OCI-LY7 (cell line): Measurements from ENCODE around the gene CAPZA2. TPM values are rescaled to one million over a fixed set of nuclear protein-coding genes. Genes with fewer than 3 reads are reported as not detected.

Source experiments
- BruUV-seq: library from RNA; stranded (reverse); fragments of 400-500 nt; replicated peaks from 2 replicates; lab custom pipeline; 2021; lab: Mats Ljungman, UMichigan
- CTCF ChIA-PET: fragments of 300-600 bp; sonication (Branson Sonifier 250); formaldehyde crosslinking; loops from one replicate; lab custom pipeline; 2022; ENCODE audit warnings: antibody characterized with exemption; ENCODE audit not compliant: unreplicated experiment; lab: Charles Lee
- POLR2A ChIA-PET: fragments of 300-600 bp; sonication (Branson Sonifier 250); formaldehyde crosslinking; loops from one replicate; lab custom pipeline; 2022; ENCODE audit warnings: antibody characterized with exemption; lab: Charles Lee
- DNase-seq: peaks from one replicate; pipeline ENCODE4 v3.0.0-alpha.2; 2015; ENCODE audit warnings: low spot score
- H2AFZ ChIP-seq: fragments of 200-600 bp; sonication (generic), shearing (Covaris generic); 2 replicates; pipeline ENCODE4 v1.6.1; 2014; ENCODE audit warnings: mild to moderate bottlenecking, antibody characterized with exemption, low read length, moderate library complexity
- H3K27ac ChIP-seq: fragments of 200-600 bp; sonication (generic); 2 replicates; pipeline ENCODE4 v1.5.1; 2014; ENCODE audit warnings: mixed run types, low read depth, mild to moderate bottlenecking, moderate library complexity, low read length, inconsistent platforms; ENCODE audit not compliant: poor library complexity, severe bottlenecking
- H3K36me3 ChIP-seq: fragments of 200-600 bp; sonication (generic); 2 replicates; pipeline ENCODE4 v1.6.1; 2014; ENCODE audit warnings: mild to moderate bottlenecking, antibody characterized with exemption, low read length, moderate library complexity, mixed read lengths; ENCODE audit not compliant: insufficient read depth
- H3K4me1 ChIP-seq: fragments of 200-600 bp; sonication (generic); 2 replicates; pipeline ENCODE4 v1.5.1; 2014; ENCODE audit warnings: mild to moderate bottlenecking, low read length; ENCODE audit not compliant: insufficient read depth, poor library complexity, severe bottlenecking
- H3K4me2 ChIP-seq: fragments of 200-600 bp; sonication (generic); 2 replicates; pipeline ENCODE4 v1.6.1; 2014; ENCODE audit warnings: mild to moderate bottlenecking, low read length
- H3K4me3 ChIP-seq: fragments of 200-600 bp; sonication (generic); 2 replicates; pipeline ENCODE4 v1.5.1; 2014; ENCODE audit warnings: mild to moderate bottlenecking, low read depth, low read length; ENCODE audit not compliant: poor library complexity, severe bottlenecking
- H3K79me2 ChIP-seq: fragments of 200-600 bp; sonication (generic); 2 replicates; pipeline ENCODE4 v1.6.1; 2016; ENCODE audit warnings: low read depth, mild to moderate bottlenecking, low read length, moderate library complexity, mixed read lengths; ENCODE audit not compliant: insufficient read depth
- H3K9me2 ChIP-seq: fragments of 200-600 bp; sonication (generic); 2 replicates; pipeline ENCODE4 v1.6.1; 2016; ENCODE audit warnings: mild to moderate bottlenecking, low read length, mixed read lengths; ENCODE audit not compliant: insufficient read depth
- H3K9me3 ChIP-seq: fragments of 200-600 bp; sonication (generic); 2 replicates; pipeline ENCODE4 v1.6.1; 2014; ENCODE audit warnings: mild to moderate bottlenecking, mixed run types, low read length, mixed read lengths
- H4K20me1 ChIP-seq: fragments of 200-600 bp; sonication (generic); 2 replicates; pipeline ENCODE4 v1.6.1; 2014; ENCODE audit warnings: mild to moderate bottlenecking, antibody characterized with exemption, low read length, moderate library complexity, mixed read lengths; ENCODE audit not compliant: insufficient read depth
- EZH2phosphoT487 ChIP-seq: fragments of 200-600 bp; sonication (generic); IDR thresholded peaks from 2 replicates; pipeline ENCODE4 v1.6.1; 2018; ENCODE audit warnings: low read depth, borderline replicate concordance, mild to moderate bottlenecking, mixed run types, antibody characterized with exemption, low read length, moderate library complexity, mixed read lengths
- intact Hi-C: fragments of 100-400 bp; cut with micrococcal nuclease; formaldehyde crosslinking; loops from one replicate; pipeline ENCODE4 v1.10.0; 2022; ENCODE audit not compliant: unreplicated experiment
- total RNA-seq, 2 experiments: library from RNA; depleted of rRNA in 1 of 2; stranded (reverse); fragments of >200 nt in 1 of 2; shearing (Covaris generic) in 1 of 2; gene quantifications; 2 replicates each; pipeline ENCODE4 v1.2.3, GENCODE V29; 2014 to 2022
- TF ChIP-seq, protein P1 (sequence below): fragments of 200-600 bp; sonication (generic); conservative IDR thresholded peaks from 2 replicates; pipeline ENCODE4 v1.5.1; 2014; ENCODE audit warnings: mild to moderate bottlenecking, antibody characterized with exemption, low read length, moderate library complexity, mixed read lengths

Gene CAPZA2
- total RNA-seq, 2 experiments from 2014 or later, result 53.3 to 103 TPM

DNA sequence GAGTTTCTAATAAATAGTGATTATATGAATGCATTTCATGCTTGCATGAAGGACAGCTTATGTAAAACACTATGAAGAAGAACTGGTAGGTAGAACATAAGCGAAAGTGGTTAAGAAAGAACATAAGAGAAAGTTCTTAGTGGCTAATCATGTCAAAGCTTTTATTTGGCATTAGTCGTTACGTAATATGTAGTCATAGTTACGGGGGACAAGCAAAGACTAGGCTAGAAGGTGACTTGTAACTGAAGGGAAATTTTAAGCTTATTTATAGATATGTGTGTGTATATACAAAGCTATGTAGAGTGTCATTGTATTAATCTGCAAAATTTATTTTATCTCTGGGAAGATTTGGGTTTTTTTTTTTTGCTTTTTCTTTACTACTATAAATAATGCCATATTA lies 36.9 kb downstream of the CAPZA2 start:
- no peak overlapping the region for H3K4me3 ChIP-seq
- ChIA-PET POLR2A (interaction anchor here (0.6 to 2.3 kb wide), 6 partner anchors 10 to 507 kb away, joined by 3 to 7 read pairs (median 3); no protein-coding TSS in a partner anchor), CTCF (no interaction called here)
- no peaks in the 10 kb centered on the region for H4K20me1 ChIP-seq
- H3K9me3 ChIP-seq, result no peaks in the 10 kb centered on the region
- H3K4me2 ChIP-seq, result no peak overlapping the region
- intact Hi-C loops, result no loop called here
- no peak for TF ChIP-seq EZH2phosphoT487
- TF ChIP-seq, protein P1, sequence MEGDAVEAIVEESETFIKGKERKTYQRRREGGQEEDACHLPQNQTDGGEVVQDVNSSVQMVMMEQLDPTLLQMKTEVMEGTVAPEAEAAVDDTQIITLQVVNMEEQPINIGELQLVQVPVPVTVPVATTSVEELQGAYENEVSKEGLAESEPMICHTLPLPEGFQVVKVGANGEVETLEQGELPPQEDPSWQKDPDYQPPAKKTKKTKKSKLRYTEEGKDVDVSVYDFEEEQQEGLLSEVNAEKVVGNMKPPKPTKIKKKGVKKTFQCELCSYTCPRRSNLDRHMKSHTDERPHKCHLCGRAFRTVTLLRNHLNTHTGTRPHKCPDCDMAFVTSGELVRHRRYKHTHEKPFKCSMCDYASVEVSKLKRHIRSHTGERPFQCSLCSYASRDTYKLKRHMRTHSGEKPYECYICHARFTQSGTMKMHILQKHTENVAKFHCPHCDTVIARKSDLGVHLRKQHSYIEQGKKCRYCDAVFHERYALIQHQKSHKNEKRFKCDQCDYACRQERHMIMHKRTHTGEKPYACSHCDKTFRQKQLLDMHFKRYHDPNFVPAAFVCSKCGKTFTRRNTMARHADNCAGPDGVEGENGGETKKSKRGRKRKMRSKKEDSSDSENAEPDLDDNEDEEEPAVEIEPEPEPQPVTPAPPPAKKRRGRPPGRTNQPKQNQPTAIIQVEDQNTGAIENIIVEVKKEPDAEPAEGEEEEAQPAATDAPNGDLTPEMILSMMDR, result no peak
- H3K9me2 ChIP-seq, result no peaks in the 10 kb centered on the region
- BruUV-seq, result no TSS peak
- H2AFZ ChIP-seq, result no peak overlapping the region
- H3K79me2 ChIP-seq, result no peaks in the 10 kb centered on the region
- no peak for DNase-seq
- no peaks in the 10 kb centered on the region for H3K4me1 ChIP-seq
- H3K27ac ChIP-seq, result no peak overlapping the region
- H3K36me3 ChIP-seq, result peaks cover 72% of the 10 kb centered on the region

DNA sequence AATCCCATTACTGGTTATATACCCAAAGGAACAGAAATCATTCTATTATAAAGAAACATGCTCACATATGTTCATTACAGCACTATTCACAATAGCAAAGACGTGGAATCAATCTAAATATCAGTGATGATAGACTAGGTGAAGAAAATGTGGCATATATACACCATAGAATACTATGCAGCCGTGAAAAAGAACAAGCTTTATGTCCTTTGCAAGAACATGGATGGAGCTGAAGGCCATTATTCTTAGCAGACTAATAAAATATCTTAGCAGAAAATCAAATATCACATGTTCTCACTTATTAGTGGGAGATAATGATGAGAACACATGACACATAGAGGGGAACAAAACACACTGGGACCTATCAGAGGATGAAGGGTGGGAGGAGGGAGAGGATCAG lies 38.8 kb downstream of the CAPZA2 start:
- no peak overlapping the region for H3K4me3 ChIP-seq
- no peaks in the 10 kb centered on the region for H3K9me2 ChIP-seq
- no TSS peak for BruUV-seq
- H2AFZ ChIP-seq, result no peak overlapping the region
- no peak for DNase-seq
- CTCF ChIA-PET, result no interaction called here
- no peak overlapping the region for H3K27ac ChIP-seq
- H3K4me1 ChIP-seq, result no peaks in the 10 kb centered on the region
- H4K20me1 ChIP-seq, result no peaks in the 10 kb centered on the region
- intact Hi-C loops, result no loop called here
- no peak overlapping the region for H3K4me2 ChIP-seq
- H3K9me3 ChIP-seq, result no peaks in the 10 kb centered on the region
- TF ChIP-seq, protein P1, result no peak
- no peak for TF ChIP-seq EZH2phosphoT487
- H3K79me2 ChIP-seq, result no peaks in the 10 kb centered on the region
- H3K36me3 ChIP-seq, result peaks cover 72% of the 10 kb centered on the region
- POLR2A ChIA-PET, result interaction anchor here (1.8 kb wide), 1 partner anchor 12 kb away, joined by 7 read pairs; no protein-coding TSS in a partner anchor

DNA sequence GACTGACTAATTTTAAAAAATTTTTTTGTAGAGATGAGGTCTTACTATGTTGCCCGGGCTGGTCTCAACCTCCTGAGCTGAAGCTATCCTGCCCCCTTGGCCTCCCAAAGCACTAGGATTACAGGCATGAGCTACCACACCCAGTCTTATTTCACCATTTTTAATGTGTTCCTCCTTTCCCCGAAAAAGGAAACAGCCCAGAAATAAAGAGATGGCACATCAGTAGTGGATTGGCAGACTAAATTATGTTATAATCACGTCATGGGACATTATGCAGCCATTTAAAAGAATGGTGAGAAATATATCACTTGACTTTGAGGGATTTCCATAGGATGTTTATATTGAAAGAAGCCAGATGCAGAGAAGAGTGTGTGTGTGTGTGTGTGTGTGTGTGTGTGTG lies 40.5 kb downstream of the CAPZA2 start:
- Histone ChIP-seq H3K36me3 (peaks cover 78% of the 10 kb centered on the region), H3K4me2 (no peak overlapping the region), H3K9me2 (no peaks in the 10 kb centered on the region), H3K4me3 (no peak overlapping the region), H2AFZ (no peak overlapping the region), H3K4me1 (no peaks in the 10 kb centered on the region), H3K79me2 (no peaks in the 10 kb centered on the region), H4K20me1 (no peaks in the 10 kb centered on the region), H3K27ac (no peak overlapping the region), H3K9me3 (no peaks in the 10 kb centered on the region)
- no TSS peak for BruUV-seq
- no peak for TF ChIP-seq EZH2phosphoT487
- TF ChIP-seq, protein P1, result no peak
- DNase-seq, result no peak
- CTCF ChIA-PET, result no interaction called here
- POLR2A ChIA-PET, result no interaction called here
- intact Hi-C loops, result no loop called here
